ENCODE results near the gene FITM1. TPM values are rescaled to one million over a fixed set of nuclear protein-coding genes. Genes with fewer than 3 reads are reported as not detected.

Gene FITM1
- total RNA-seq, 1 experiment from 2014 or later, result 0.47 TPM

DNA sequence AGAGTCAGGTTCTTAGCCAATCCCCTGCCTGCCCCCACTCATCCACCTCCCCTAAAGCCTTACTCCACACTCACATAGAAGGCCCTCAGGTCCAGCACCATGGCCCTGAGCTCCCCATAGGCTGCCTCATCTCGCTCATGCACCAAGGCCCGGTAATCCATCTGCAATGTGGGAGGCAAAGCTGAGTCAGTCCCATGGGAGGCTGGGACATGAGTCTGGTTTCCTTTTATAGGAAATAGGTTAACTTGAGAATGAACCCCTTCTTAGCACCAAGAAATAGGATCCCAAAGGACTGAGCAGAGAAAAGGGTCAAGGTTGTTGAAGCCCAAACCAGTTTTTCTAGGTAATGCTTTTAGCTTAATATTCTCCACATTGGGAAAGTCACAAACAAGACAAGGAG is 13.1 kb downstream of the FITM1 start:
- intact Hi-C loops (cut with micrococcal nuclease), result no loop called here
- no TSS peak for BruUV-seq (replicated peaks)
- ChIA-PET POLR2A (interaction anchor here (0.7 to 5.7 kb wide), 4 partner anchors 8 to 52 kb away, joined by 3 to 41 read pairs (median 6); partner anchors contain the start of genes DCAF11, NRL, PSME1 and TM9SF1), CTCF (interaction anchor here (1.2 to 10.3 kb wide), 2 partner anchors 17 to 35 kb away, joined by 3 to 141 read pairs; partner anchors contain the start of gene IRF9)
- Mint-ChIP-seq H3K27me3 (ENCODE audit: insufficient read depth, unreplicated experiment) (no peaks in the 10 kb centered on the region), H3K9me3 (ENCODE audit: unreplicated experiment) (no peaks in the 10 kb centered on the region), H3K4me1 (ENCODE audit: insufficient read depth, unreplicated experiment) (peaks cover 11% of the 10 kb centered on the region), H3K4me3 (ENCODE audit: unreplicated experiment) (no peak overlapping the region), H3K27ac (ENCODE audit: low read depth, unreplicated experiment) (no peak overlapping the region), H3K36me3 (ENCODE audit: insufficient read depth, unreplicated experiment) (peaks cover 27% of the 10 kb centered on the region)
- DNase-seq (ENCODE audit: unreplicated experiment), result no peak
- TF ChIP-seq CTCF (IDR thresholded peaks at IDR 0.05; ENCODE audit: unreplicated experiment), result no peak

DNA sequence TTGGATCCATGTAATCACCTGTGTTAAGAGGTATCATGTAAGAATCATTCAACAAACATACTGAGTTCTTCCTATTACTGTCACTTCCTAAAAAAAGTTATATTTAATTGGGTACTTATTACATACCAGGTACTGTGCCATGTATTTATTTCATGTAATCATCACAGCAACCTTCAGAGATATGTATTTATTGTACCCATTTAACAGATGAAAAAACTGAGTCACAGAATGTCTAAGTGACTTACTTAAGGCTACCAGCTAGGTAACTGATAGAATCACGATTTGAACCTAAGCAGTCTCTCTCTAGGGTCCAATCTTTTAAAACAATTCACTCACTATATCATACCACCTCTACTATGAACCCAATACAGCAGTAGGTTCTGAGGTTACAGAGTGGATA is 14.0 kb downstream of the FITM1 start:
- Mint-ChIP-seq H3K4me1 (ENCODE audit: insufficient read depth, unreplicated experiment) (peaks cover 7% of the 10 kb centered on the region), H3K4me3 (ENCODE audit: unreplicated experiment) (no peak overlapping the region), H3K36me3 (ENCODE audit: insufficient read depth, unreplicated experiment) (peaks cover 27% of the 10 kb centered on the region), H3K27me3 (ENCODE audit: insufficient read depth, unreplicated experiment) (no peaks in the 10 kb centered on the region), H3K27ac (ENCODE audit: low read depth, unreplicated experiment) (peak overlapping the region; percentile 7), H3K9me3 (ENCODE audit: unreplicated experiment) (no peaks in the 10 kb centered on the region)
- ChIA-PET POLR2A (interaction anchor here (0.9 to 5.7 kb wide), 4 partner anchors 9 to 45 kb away, joined by 3 to 41 read pairs (median 6); partner anchors contain the start of genes DCAF11, NRL and PSME1), CTCF (interaction anchor here (0.6 to 10.3 kb wide), 3 partner anchors 16 to 287 kb away, joined by 3 to 141 read pairs (median 4); partner anchors contain the start of gene IRF9)
- no peak for TF ChIP-seq CTCF (IDR thresholded peaks at IDR 0.05; ENCODE audit: unreplicated experiment)
- intact Hi-C loops (cut with micrococcal nuclease), result no loop called here
- BruUV-seq (replicated peaks), result no TSS peak
- DNase-seq (ENCODE audit: unreplicated experiment), result no peak

- POLR2A ChIA-PET, result interaction anchor here (0.6 to 5.7 kb wide), 13 partner anchors 8 to 843 kb away, joined by 3 to 114 read pairs (median 5); partner anchors contain the start of genes DCAF11, GMPR2, IPO4 and NEDD8
- TF ChIP-seq CTCF (IDR thresholded peaks at IDR 0.05; ENCODE audit: unreplicated experiment), result no peak
- peak overlapping the region; percentile 98 for H3K4me3 Mint-ChIP-seq (ENCODE audit: unreplicated experiment)
- CTCF ChIA-PET, result interaction anchor here (0.6 to 10.3 kb wide), 6 partner anchors 9 to 286 kb away, joined by 3 to 141 read pairs (median 4); partner anchors contain the start of genes CARMIL3, IRF9, PCK2 and PSME1
- H3K36me3 Mint-ChIP-seq (ENCODE audit: insufficient read depth, unreplicated experiment), result peaks cover 28% of the 10 kb centered on the region
- no TSS peak for BruUV-seq (replicated peaks)
- H3K27me3 Mint-ChIP-seq (ENCODE audit: insufficient read depth, unreplicated experiment), result no peaks in the 10 kb centered on the region
- DNase-seq (ENCODE audit: unreplicated experiment), result no peak
- peaks cover 5% of the 10 kb centered on the region for H3K4me1 Mint-ChIP-seq (ENCODE audit: insufficient read depth, unreplicated experiment)
- no peaks in the 10 kb centered on the region for H3K9me3 Mint-ChIP-seq (ENCODE audit: unreplicated experiment)
- peak overlapping the region; percentile 7 for H3K27ac Mint-ChIP-seq (ENCODE audit: low read depth, unreplicated experiment)
- intact Hi-C loops (cut with micrococcal nuclease), result no loop called here
Observed at GRCh38 chr14:24145219-24145618, 14.8 kb downstream of the FITM1 start.

DNA sequence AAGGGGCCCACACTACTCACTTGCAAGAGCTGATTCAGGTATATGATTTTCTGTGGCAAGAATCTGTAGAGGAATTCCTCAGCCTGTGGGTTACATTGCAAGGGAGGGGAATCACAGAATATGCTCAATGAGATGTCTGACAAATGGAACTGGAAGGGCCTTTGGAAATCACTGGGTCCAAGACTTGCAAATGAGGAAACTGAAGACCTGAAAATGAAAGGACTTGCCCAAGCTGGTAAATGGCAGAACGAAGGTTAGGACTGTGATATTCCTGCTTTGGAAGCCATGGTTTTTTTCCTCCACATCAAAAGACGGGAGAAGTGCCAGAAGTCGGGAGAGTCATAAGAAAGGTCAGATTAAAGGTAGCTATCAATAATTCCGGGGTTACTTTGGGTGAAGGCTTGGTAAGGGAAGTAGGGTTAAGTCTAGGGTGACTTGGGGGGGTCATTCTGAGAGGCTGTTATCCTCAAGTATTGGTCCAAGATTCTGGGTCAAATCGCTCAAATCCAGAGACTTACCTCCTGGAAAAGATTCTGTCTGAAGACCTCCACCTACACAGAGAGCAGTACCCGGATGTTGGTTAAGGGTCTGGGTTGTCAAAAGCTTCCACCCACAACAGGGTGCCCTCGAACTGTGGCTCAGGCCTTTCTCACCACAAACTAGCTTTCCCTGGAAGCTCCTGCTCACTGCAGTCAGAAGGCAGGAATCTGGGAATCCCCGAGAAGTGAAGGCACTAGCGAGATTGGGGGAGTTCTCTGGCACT is 15.4 kb downstream of the FITM1 start:
- H3K27me3 Mint-ChIP-seq (ENCODE audit: insufficient read depth, unreplicated experiment), result no peaks in the 10 kb centered on the region
- POLR2A ChIA-PET, result interaction anchor here (0.5 to 5.7 kb wide), 23 partner anchors 9 to 1004 kb away, joined by 3 to 114 read pairs (median 4); partner anchors contain the start of genes CHMP4A, DCAF11, GMPR2 and IPO4
- no peak for DNase-seq (ENCODE audit: unreplicated experiment)
- H3K4me3 Mint-ChIP-seq (ENCODE audit: unreplicated experiment), result peak overlapping the region; percentile 98
- no peaks in the 10 kb centered on the region for H3K9me3 Mint-ChIP-seq (ENCODE audit: unreplicated experiment)
- BruUV-seq (replicated peaks), result no TSS peak
- CTCF ChIA-PET, result interaction anchor here (0.5 to 10.3 kb wide), 11 partner anchors 10 to 584 kb away, joined by 3 to 141 read pairs (median 4); partner anchors contain the start of genes CARMIL3, DCAF11, IRF9 and NRL
- TF ChIP-seq CTCF (IDR thresholded peaks at IDR 0.05; ENCODE audit: unreplicated experiment), result no peak
- H3K4me1 Mint-ChIP-seq (ENCODE audit: insufficient read depth, unreplicated experiment), result peaks cover 5% of the 10 kb centered on the region
- peaks cover 32% of the 10 kb centered on the region for H3K36me3 Mint-ChIP-seq (ENCODE audit: insufficient read depth, unreplicated experiment)
- H3K27ac Mint-ChIP-seq (ENCODE audit: low read depth, unreplicated experiment), result peak overlapping the region; percentile 61
- intact Hi-C loops (cut with micrococcal nuclease), result loop anchor here (2.0 kb wide), 4 partner anchors 15 to 131 kb away; partner anchors contain the start of genes DCAF11, IRF9, NRL and PCK2

Measured in MCF 10A (cell line).